Measurements from ENCODE around the gene BTBD2.
"Not testable (repeated sequence)": the region's sequence is repeated elsewhere in the genome, so short reads cannot be mapped to it uniquely, and the experiment has no call there.

Gene BTBD2

GRCh38 chr19:2039089-2039958 lies 23.8 kb upstream of the BTBD2 start:
- DNase-seq = no peak

- no peak for DNase-seq
Measured at GRCh38 chr19:2038284-2039088, 23.0 kb upstream of the BTBD2 start.

- no peak for DNase-seq
Measured at GRCh38 chr19:2037651-2038255, 22.2 kb upstream of the BTBD2 start.

GRCh38 chr19:2036424-2036823 lies 20.9 kb upstream of the BTBD2 start:
- no peak for DNase-seq

GRCh38 chr19:2035590-2035991 lies 20.1 kb upstream of the BTBD2 start:
- no peak for DNase-seq

GRCh38 chr19:2034729-2035589 lies 19.4 kb upstream of the BTBD2 start:
- no peak for DNase-seq

GRCh38 chr19:2034253-2034652 lies 18.7 kb upstream of the BTBD2 start:
- DNase-seq = not testable (repeated sequence)

GRCh38 chr19:2033825-2034159 lies 18.3 kb upstream of the BTBD2 start:
- no peak for DNase-seq

GRCh38 chr19:2033115-2033824 lies 17.8 kb upstream of the BTBD2 start:
- no peak for DNase-seq

GRCh38 chr19:2032296-2032941 lies 16.9 kb upstream of the BTBD2 start:
- DNase-seq = peak; percentile 14

GRCh38 chr19:2027361-2027760 lies 11.8 kb upstream of the BTBD2 start:
- DNase-seq = no peak

- no peak for DNase-seq
Measured at GRCh38 chr19:2026770-2027169, 11.3 kb upstream of the BTBD2 start.

- no peak for DNase-seq
Measured at GRCh38 chr19:2022289-2022688, 6.8 kb upstream of the BTBD2 start.

GRCh38 chr19:2021453-2022140 lies 6.1 kb upstream of the BTBD2 start:
- DNase-seq = no peak

GRCh38 chr19:2018752-2019151 lies 3.2 kb upstream of the BTBD2 start:
- DNase-seq = no peak

GRCh38 chr19:2016041-2016807 lies 710 bp upstream of the BTBD2 start:
- peak; percentile 75 for DNase-seq

GRCh38 chr19:2014731-2015607 lies 545 bp downstream of the BTBD2 start:
- DNase-seq = no peak

- DNase-seq = no peak
Measured at GRCh38 chr19:2014131-2014571, 1.4 kb downstream of the BTBD2 start.

GRCh38 chr19:2013683-2013961 lies 1.9 kb downstream of the BTBD2 start:
- no peak for DNase-seq
